ENCODE measurements around the gene ZNF593.
A peak's percentile ranks its signal among the peaks of the same experiment; 100 is the strongest.

Gene ZNF593

DNA sequence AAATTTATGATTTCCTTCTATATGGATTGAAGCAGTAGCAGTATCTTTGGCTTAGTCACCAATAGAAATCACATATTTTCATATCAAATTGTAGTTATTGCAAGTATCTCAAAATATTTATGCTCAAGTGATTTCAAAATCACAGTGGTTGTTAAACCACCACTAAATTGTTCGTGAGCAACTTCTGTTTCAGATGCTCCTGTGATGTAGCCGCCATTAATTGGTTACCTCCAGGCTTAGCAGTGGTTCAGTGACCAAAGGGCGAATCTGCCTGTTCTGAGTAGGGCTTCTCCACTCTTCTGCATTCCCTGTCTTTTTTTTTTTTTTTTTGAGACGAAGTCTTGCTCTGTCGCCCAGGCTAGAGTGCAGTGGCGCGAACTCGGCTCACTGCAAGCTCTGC lies 5.6 kb downstream of the ZNF593 start:
- TF ChIP-seq CREB1 (IDR thresholded peaks at IDR 0.05; ENCODE audit: low read depth) = no peak
- TF ChIP-seq, protein P1, sequence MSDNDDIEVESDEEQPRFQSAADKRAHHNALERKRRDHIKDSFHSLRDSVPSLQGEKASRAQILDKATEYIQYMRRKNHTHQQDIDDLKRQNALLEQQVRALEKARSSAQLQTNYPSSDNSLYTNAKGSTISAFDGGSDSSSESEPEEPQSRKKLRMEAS (IDR thresholded peaks at IDR 0.05) = no peak
- TF ChIP-seq CEBPB (IDR thresholded peaks at IDR 0.05) = no peak
- TF ChIP-seq, protein P2, sequence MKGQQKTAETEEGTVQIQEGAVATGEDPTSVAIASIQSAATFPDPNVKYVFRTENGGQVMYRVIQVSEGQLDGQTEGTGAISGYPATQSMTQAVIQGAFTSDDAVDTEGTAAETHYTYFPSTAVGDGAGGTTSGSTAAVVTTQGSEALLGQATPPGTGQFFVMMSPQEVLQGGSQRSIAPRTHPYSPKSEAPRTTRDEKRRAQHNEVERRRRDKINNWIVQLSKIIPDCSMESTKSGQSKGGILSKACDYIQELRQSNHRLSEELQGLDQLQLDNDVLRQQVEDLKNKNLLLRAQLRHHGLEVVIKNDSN (IDR thresholded peaks at IDR 0.05) = no peak
- TF ChIP-seq, protein P3, sequence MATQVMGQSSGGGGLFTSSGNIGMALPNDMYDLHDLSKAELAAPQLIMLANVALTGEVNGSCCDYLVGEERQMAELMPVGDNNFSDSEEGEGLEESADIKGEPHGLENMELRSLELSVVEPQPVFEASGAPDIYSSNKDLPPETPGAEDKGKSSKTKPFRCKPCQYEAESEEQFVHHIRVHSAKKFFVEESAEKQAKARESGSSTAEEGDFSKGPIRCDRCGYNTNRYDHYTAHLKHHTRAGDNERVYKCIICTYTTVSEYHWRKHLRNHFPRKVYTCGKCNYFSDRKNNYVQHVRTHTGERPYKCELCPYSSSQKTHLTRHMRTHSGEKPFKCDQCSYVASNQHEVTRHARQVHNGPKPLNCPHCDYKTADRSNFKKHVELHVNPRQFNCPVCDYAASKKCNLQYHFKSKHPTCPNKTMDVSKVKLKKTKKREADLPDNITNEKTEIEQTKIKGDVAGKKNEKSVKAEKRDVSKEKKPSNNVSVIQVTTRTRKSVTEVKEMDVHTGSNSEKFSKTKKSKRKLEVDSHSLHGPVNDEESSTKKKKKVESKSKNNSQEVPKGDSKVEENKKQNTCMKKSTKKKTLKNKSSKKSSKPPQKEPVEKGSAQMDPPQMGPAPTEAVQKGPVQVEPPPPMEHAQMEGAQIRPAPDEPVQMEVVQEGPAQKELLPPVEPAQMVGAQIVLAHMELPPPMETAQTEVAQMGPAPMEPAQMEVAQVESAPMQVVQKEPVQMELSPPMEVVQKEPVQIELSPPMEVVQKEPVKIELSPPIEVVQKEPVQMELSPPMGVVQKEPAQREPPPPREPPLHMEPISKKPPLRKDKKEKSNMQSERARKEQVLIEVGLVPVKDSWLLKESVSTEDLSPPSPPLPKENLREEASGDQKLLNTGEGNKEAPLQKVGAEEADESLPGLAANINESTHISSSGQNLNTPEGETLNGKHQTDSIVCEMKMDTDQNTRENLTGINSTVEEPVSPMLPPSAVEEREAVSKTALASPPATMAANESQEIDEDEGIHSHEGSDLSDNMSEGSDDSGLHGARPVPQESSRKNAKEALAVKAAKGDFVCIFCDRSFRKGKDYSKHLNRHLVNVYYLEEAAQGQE (IDR thresholded peaks at IDR 0.05; ENCODE audit: low read depth) = no peak
- TF ChIP-seq NFIC (IDR thresholded peaks at IDR 0.05) = no peak
- TF ChIP-seq EP300 (IDR thresholded peaks at IDR 0.05; ENCODE audit: borderline replicate concordance) = no peak
- TF ChIP-seq TCF12 (IDR thresholded peaks at IDR 0.05; ENCODE audit: low read depth) = no peak
- TF ChIP-seq FOXM1 (IDR thresholded peaks at IDR 0.05; ENCODE audit: borderline replicate concordance, low read depth) = no peak
- no peak for TF ChIP-seq TAF1 (IDR thresholded peaks at IDR 0.05; ENCODE audit: low read depth)
- no peak for TF ChIP-seq TEAD4 (IDR thresholded peaks at IDR 0.05)
- TF ChIP-seq ZBTB7A (IDR thresholded peaks at IDR 0.05; ENCODE audit: low read depth) = no peak
- TF ChIP-seq YY1 (IDR thresholded peaks at IDR 0.05; ENCODE audit: low read depth) = no peak
- no peak for TF ChIP-seq EGR1 (IDR thresholded peaks at IDR 0.05)
- TF ChIP-seq RAD21 (IDR thresholded peaks at IDR 0.05; ENCODE audit: low read depth) = no peak

DNA sequence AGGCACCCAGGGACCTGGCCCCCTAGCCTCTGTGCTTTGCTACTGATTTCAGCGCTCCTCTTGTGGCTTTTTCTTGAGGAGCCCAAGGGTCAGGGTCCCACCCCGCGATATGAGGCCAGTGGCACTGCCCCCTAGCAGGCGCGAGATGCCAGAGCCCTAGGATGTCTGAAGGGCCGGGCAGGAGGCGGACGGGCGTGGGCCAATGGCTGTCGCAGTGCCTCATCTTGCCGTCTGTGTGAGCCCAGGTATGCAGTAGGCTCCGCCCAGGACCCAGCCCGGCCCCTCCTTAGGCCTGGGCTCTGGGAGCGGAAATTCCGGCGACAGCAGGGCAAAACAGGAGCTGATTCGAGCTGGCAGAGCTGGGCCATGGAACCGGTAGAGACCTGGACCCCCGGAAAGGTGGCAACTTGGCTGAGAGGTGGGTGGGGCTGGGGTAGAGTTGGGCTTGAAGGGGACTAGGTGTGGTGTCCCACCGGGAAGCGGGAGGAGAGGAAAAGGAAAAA lies 7.5 kb downstream of the ZNF593 start, which contains the start of gene CNKSR1:
Gene CNKSR1 (plus strand): TSS at position 310 of the 503 bp plus-strand sequence. CDS start 57 bp downstream, at position 367.
- peak; percentile 74; the same call in 1 of the 2 replicates for TF ChIP-seq ZBTB7A (IDR thresholded peaks at IDR 0.05; ENCODE audit: low read depth)
- TF ChIP-seq YY1 (IDR thresholded peaks at IDR 0.05; ENCODE audit: low read depth) = peak; percentile 73
- TF ChIP-seq TAF1 (IDR thresholded peaks at IDR 0.05; ENCODE audit: low read depth) = peak; percentile 68; the same call in 1 of the 2 replicates
- peak; percentile 80 for TF ChIP-seq TEAD4 (IDR thresholded peaks at IDR 0.05)
- no peak for TF ChIP-seq RAD21 (IDR thresholded peaks at IDR 0.05; ENCODE audit: low read depth)
- no peak for TF ChIP-seq NFIC (IDR thresholded peaks at IDR 0.05)
- TF ChIP-seq EP300 (IDR thresholded peaks at IDR 0.05; ENCODE audit: borderline replicate concordance) = peak; percentile 39; the same call in 1 of the 2 replicates
- no peak for TF ChIP-seq CEBPB (IDR thresholded peaks at IDR 0.05)
- TF ChIP-seq EGR1 (IDR thresholded peaks at IDR 0.05) = no peak
- no peak; the same call in 1 of the 2 replicates for TF ChIP-seq TCF12 (IDR thresholded peaks at IDR 0.05; ENCODE audit: low read depth)
- no peak for TF ChIP-seq FOXM1 (IDR thresholded peaks at IDR 0.05; ENCODE audit: borderline replicate concordance, low read depth)
- no peak for TF ChIP-seq CREB1 (IDR thresholded peaks at IDR 0.05; ENCODE audit: low read depth)
- TF ChIP-seq, protein P2 (IDR thresholded peaks at IDR 0.05) = peak; percentile 12
- TF ChIP-seq, protein P1 (IDR thresholded peaks at IDR 0.05) = peak; percentile 78
- TF ChIP-seq, protein P3 (IDR thresholded peaks at IDR 0.05; ENCODE audit: low read depth) = no peak

DNA sequence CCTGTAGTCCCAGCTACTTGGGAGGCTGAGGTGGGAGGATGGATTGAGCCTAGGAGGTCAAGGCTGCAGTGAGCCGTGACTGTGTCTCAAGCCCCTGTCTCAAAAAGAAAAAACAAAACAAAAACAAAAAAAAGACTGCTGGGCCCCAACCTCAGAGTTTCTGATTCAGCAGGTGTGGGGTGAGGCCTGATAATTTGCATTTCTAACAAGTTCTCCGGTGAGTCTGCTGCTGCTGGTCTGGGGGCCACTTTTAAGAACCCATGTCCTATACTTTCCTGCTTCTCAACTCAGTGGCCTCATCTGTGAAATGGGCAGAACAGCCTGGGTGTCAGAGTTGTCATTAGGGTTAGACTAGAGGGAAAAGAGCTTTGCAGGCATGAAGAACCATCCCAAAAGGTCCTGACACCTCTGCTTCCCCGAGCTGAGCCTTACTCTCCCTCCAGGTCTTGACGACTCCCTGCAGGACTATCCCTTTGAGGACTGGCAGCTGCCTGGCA lies 10.3 kb downstream of the ZNF593 start:
- TF ChIP-seq TCF12 (IDR thresholded peaks at IDR 0.05; ENCODE audit: low read depth) (no peak), CREB1 (IDR thresholded peaks at IDR 0.05; ENCODE audit: low read depth) (no peak), TAF1 (IDR thresholded peaks at IDR 0.05; ENCODE audit: low read depth) (no peak), RAD21 (IDR thresholded peaks at IDR 0.05; ENCODE audit: low read depth) (no peak), YY1 (IDR thresholded peaks at IDR 0.05; ENCODE audit: low read depth) (no peak), FOXM1 (IDR thresholded peaks at IDR 0.05; ENCODE audit: borderline replicate concordance, low read depth) (no peak), TEAD4 (IDR thresholded peaks at IDR 0.05) (no peak), CEBPB (IDR thresholded peaks at IDR 0.05) (no peak), ZBTB7A (IDR thresholded peaks at IDR 0.05; ENCODE audit: low read depth) (no peak), EP300 (IDR thresholded peaks at IDR 0.05; ENCODE audit: borderline replicate concordance) (no peak), EGR1 (IDR thresholded peaks at IDR 0.05) (no peak), NFIC (IDR thresholded peaks at IDR 0.05) (no peak)
- TF ChIP-seq, protein P2 (IDR thresholded peaks at IDR 0.05) = no peak
- TF ChIP-seq, protein P3 (IDR thresholded peaks at IDR 0.05; ENCODE audit: low read depth) = no peak
- TF ChIP-seq, protein P1 (IDR thresholded peaks at IDR 0.05) = no peak
